OCI-LY7 (cell line): ENCODE measurements around the gene FNDC1.

ENCODE experiments used
- EZH2phosphoT487 ChIP-seq: fragments of 200-600 bp; sonication (generic); IDR thresholded peaks from 2 replicates; pipeline ENCODE4 v1.6.1; 2018; ENCODE audit warnings: low read depth, borderline replicate concordance, mild to moderate bottlenecking, mixed run types, antibody characterized with exemption, low read length, moderate library complexity, mixed read lengths
- TF ChIP-seq, protein P1 (sequence below): fragments of 200-600 bp; sonication (generic); conservative IDR thresholded peaks from 2 replicates; pipeline ENCODE4 v1.5.1; 2014; ENCODE audit warnings: mild to moderate bottlenecking, antibody characterized with exemption, low read length, moderate library complexity, mixed read lengths

DNA sequence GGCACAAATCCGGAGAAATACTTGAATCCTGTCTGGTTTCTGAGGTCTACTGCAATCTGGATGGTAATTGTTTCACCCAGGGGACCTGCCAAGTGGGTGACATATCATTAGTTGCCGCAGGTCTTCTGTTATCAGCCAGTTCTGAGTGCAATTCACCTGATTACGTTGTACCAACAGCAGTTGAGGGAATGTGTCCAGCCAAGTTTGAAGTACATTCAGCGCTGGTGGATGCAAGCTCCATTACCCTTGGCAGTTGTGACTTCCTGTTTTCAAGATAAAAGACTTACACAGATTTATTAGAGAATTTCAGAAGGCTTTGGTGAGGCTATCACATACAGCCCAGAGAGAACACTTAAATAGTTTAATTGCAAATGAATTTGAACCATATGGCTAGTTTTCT is 42.8 kb downstream of the FNDC1 start:
- TF ChIP-seq, protein P1, sequence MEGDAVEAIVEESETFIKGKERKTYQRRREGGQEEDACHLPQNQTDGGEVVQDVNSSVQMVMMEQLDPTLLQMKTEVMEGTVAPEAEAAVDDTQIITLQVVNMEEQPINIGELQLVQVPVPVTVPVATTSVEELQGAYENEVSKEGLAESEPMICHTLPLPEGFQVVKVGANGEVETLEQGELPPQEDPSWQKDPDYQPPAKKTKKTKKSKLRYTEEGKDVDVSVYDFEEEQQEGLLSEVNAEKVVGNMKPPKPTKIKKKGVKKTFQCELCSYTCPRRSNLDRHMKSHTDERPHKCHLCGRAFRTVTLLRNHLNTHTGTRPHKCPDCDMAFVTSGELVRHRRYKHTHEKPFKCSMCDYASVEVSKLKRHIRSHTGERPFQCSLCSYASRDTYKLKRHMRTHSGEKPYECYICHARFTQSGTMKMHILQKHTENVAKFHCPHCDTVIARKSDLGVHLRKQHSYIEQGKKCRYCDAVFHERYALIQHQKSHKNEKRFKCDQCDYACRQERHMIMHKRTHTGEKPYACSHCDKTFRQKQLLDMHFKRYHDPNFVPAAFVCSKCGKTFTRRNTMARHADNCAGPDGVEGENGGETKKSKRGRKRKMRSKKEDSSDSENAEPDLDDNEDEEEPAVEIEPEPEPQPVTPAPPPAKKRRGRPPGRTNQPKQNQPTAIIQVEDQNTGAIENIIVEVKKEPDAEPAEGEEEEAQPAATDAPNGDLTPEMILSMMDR: no peak
- TF ChIP-seq EZH2phosphoT487: no peak
